GM10847 (cell line): ENCODE measurements around the gene RSAD1.

ENCODE experiments used
- POLR2A ChIP-seq: IDR thresholded peaks from 2 replicates; pipeline ENCODE4 v1.6.1; 2011; ENCODE audit not compliant: insufficient read length; ENCODE audit errors: extremely low read depth

RSAD1 gene

DNA sequence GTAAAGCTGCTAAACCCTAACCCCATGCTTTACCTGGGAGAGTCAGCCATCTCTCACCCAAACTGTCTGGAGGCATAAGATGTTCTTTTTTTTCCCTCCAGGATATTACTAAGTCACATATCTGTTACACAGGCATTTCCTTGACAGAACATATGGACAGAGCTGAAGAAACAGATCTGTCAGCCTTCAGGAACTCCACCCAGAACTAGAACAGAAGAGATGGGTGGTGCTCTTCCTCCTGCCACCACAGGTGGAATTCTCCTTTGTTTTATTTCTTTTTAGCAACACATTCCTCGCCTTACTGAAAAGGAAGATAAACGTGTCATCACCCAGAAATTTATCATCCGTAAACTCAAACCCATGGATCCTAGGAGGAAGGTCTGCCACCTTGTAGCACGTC is 38.4 kb downstream of the RSAD1 start:
- TF ChIP-seq POLR2A: no peak

DNA sequence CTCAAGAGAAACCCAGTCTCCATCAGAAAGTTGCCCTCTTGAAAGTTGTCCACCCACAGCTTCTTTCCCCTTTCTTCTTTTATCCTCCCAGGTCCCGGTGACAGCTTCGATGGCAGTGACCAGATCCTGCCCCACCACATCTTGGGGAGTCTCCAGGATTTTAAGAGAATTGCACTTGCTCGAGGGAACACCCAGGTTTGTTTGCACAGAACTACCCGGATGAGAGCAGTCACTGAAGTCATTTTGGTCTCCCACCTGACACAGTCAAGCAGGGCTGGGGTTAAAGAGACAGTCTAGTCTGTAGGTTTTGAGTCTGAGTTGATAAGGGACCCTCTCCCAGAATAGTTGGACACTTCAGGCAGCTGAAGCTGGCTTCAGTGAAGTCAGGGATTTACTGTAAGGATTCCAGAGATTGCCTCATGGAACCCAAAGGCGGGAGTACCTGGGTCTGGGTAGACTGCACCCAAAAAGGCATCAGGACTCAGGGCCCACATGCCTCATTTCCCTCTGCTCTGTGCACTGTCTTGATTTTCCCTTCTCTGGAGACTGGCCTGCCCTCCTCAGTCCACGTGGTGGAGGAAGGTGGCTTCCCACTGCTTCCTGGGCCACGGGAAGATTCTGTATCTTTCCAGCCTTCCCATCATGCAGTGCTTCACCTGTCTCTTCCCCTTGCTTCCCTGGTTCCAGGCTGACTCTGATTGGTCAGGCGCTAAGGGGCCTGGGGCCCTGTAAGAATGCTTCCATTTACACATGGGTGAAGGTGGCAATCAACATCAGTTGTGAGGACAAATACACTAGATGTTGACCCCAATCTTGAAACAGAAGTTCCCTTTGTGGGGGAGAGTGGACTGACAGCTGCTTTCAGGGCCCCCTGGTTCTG is 39.1 kb downstream of the RSAD1 start:
- no peak for TF ChIP-seq POLR2A

GRCh38 chr17:50518384-50519023 is 39.8 kb downstream of the RSAD1 start:
- TF ChIP-seq POLR2A: no peak

- TF ChIP-seq POLR2A: no peak
These were observed 40.6 kb downstream of the RSAD1 start for GRCh38 chr17:50519141-50519834.

GRCh38 chr17:50520483-50520882 is 41.8 kb downstream of the RSAD1 start:
- no peak for TF ChIP-seq POLR2A

DNA sequence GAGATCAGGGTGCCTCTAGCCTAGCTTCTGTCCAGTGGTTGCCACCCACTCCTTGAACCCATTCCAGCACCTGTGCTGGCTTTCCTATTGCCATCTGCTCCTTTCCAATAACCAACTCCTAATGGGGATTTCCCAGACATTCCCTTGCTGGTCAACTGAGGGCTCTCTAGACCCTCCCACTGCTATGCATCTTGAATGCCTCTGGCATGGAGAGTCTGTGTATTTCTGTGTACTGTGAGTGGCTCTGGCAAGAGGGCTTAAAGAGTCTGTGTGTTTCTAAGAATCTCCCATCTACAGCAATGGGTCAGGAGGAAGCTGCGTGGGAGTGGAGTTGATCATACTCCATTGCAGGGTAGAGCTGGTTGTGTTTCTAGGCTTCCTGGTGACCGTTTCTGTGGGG is 42.9 kb downstream of the RSAD1 start:
- no peak for TF ChIP-seq POLR2A

DNA sequence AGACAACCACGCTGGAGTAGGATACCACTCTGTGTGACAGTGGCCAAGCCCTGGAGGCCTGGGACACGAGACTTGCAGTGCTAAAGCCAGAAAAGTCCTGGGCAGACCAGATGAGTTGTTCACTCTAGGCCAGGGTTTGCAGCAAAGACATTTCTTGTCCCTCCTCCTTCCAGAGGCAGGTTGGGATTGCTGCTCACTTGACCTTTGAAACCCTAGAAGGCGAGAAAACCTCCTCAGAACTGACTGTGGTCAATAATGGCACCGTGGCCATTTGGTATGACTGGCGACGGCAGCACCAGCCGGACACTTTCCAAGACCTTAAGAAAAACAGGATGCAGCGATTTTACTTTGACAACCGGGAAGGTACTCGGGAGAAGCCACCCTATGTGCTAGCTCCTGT is 44.1 kb downstream of the RSAD1 start:
- no peak for TF ChIP-seq POLR2A

GRCh38 chr17:50523208-50523607 is 44.5 kb downstream of the RSAD1 start:
- TF ChIP-seq POLR2A: no peak

GRCh38 chr17:50524838-50525237 is 46.2 kb downstream of the RSAD1 start:
- TF ChIP-seq POLR2A: no peak

- no peak for TF ChIP-seq POLR2A
These were observed 48.6 kb downstream of the RSAD1 start for GRCh38 chr17:50527155-50527762.

DNA sequence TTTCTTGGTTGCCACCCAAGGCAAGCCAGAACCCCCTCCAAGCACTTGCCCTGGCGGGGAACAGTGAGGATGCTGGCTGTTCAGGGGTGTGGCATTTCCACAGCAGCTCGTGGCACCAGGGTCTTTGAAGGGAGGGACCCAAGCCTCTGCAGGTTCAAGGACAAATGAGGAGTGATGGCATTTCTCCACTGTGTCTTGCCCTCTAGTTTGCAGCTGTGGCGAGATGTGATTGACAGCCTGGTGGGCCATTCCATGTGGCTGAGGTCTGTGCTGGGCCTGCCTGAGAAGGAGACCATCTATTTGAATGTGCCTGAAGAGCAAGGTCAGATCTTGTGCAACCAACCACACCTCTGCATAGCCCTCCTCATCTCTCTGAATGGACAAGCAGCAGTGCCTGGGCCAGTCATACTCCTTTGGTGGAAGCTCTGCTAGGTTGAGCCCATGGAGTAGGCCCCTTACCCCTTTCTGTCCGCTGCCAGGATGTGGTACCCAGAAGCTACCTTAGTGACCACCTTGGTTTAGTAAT is 49.4 kb downstream of the RSAD1 start:
- TF ChIP-seq POLR2A: no peak

DNA sequence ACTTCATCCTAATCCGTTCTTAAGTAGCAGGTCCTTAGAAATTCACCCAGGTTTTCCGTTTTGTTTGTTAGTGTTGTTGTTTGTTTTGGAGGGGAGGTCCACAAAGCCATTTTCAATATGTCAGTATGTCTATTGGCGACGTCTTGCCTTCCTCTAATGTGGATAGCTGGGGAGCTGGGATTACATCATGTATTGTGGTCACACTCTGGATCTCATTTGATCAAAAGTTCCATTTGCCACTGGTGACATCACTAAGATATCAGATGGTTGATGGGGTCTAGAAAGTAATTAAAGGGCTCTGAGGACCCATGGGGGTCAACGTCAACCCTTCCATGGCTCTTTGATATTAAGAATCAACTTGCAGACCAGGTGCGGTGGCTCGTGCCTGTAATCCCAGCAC is 51.2 kb downstream of the RSAD1 start:
- no peak for TF ChIP-seq POLR2A

- TF ChIP-seq POLR2A: no peak
These were observed 52.9 kb downstream of the RSAD1 start for GRCh38 chr17:50531428-50532025.

DNA sequence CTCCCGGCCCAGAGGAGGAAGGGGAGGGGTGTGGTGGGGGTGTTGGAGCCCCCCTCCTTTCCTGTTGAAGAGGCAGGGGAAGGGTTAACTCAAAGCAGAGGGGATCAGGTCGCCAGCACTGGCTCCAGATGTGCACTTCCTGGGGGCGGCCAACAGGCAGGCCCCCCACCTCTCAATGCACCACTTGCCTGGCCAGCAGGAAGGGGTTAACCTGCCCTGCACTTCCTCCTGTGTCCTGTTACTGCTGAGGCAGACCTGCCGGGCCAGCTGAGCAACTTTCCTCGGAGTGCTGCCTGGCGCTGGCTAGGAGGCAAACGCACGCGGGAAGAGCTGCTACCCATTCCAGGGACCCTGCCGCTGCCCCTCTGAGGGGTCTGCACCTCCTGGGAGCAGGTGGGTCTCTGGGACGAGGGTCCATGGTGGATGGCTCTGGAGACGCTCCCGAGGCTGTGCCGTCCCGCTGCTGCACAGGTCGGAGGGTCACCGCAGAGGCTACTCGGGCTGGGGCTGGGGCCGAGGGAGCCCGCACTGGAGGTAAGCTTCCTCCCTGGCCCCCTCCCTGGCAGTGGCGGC is 53.9 kb downstream of the RSAD1 start, which contains the start of gene EPN3:
EPN3 (plus strand) TSS at position 284 of the 573 bp plus-strand sequence. CDS start 3,822 bp downstream, outside the sequence.
- no peak for TF ChIP-seq POLR2A
